Tongue (tissue), 2 donors: ENCODE results near the gene KIAA2012. TPM values are rescaled to one million over a fixed set of nuclear protein-coding genes. Genes with fewer than 3 reads are reported as not detected.

Experiments used
- DNase-seq: peaks from one replicate; pipeline ENCODE4 v3.0.0-alpha.2; 2015
- total RNA-seq: library from RNA; depleted of rRNA; stranded (reverse); fragments of >200 nt; gene quantifications from one replicate; pipeline ENCODE4 v1.2.3, GENCODE V29; 2014

Gene KIAA2012
- total RNA-seq, 1 donor from 2014 or later: 0.21 TPM

GRCh38 chr2:202088777-202089176 is 15.7 kb downstream of the KIAA2012 start:
- DNase-seq: no peak

- DNase-seq: no peak
These were observed 17.5 kb downstream of the KIAA2012 start for GRCh38 chr2:202090530-202090929.

GRCh38 chr2:202091476-202091875 is 18.4 kb downstream of the KIAA2012 start:
- no peak for DNase-seq

- no peak for DNase-seq
These were observed 21.5 kb downstream of the KIAA2012 start for GRCh38 chr2:202094426-202094986.

- DNase-seq: no peak
These were observed 22.2 kb downstream of the KIAA2012 start for GRCh38 chr2:202095235-202095634.

GRCh38 chr2:202096736-202097135 is 23.7 kb downstream of the KIAA2012 start:
- no peak for DNase-seq

- no peak for DNase-seq
These were observed 25.2 kb downstream of the KIAA2012 start for GRCh38 chr2:202098291-202098690.

GRCh38 chr2:202099515-202099914 is 26.5 kb downstream of the KIAA2012 start:
- no peak for DNase-seq

GRCh38 chr2:202100176-202100575 is 27.1 kb downstream of the KIAA2012 start:
- DNase-seq: no peak

- no peak for DNase-seq
These were observed 28.0 kb downstream of the KIAA2012 start for GRCh38 chr2:202101026-202101579.

GRCh38 chr2:202102425-202103000 is 29.5 kb downstream of the KIAA2012 start:
- DNase-seq: no peak

- no peak for DNase-seq
These were observed 31.3 kb downstream of the KIAA2012 start for GRCh38 chr2:202104286-202104870.

GRCh38 chr2:202105025-202105424 is 32.0 kb downstream of the KIAA2012 start:
- no peak for DNase-seq

- DNase-seq: no peak
These were observed 35.3 kb downstream of the KIAA2012 start for GRCh38 chr2:202108345-202108744.

GRCh38 chr2:202109139-202109736 is 36.2 kb downstream of the KIAA2012 start:
- DNase-seq: no peak

- peak; percentile 55 for DNase-seq
These were observed 36.7 kb downstream of the KIAA2012 start for GRCh38 chr2:202109737-202110184.

- no peak for DNase-seq
These were observed 37.4 kb downstream of the KIAA2012 start for GRCh38 chr2:202110491-202110890.

GRCh38 chr2:202112041-202112440 is 39.0 kb downstream of the KIAA2012 start:
- DNase-seq: no peak

- DNase-seq: peak; percentile 45
These were observed 40.6 kb downstream of the KIAA2012 start for GRCh38 chr2:202113571-202114142.

GRCh38 chr2:202114291-202114690 is 41.2 kb downstream of the KIAA2012 start:
- DNase-seq: peak; percentile 83

GRCh38 chr2:202114795-202115194 is 41.7 kb downstream of the KIAA2012 start:
- no peak for DNase-seq

- DNase-seq: peak; percentile 63
These were observed 42.5 kb downstream of the KIAA2012 start for GRCh38 chr2:202115479-202115971.

- DNase-seq: no peak
These were observed 43.6 kb downstream of the KIAA2012 start for GRCh38 chr2:202116691-202117090.
